Lung (tissue), 12 donors: ENCODE results near the gene APOOL. TPM values are rescaled to one million over a fixed set of nuclear protein-coding genes. Genes with fewer than 3 reads are reported as not detected.

Experiments used
- ATAC-seq: fragments of 200-7000 bp; cut with Tn5 transposase; one replicate; pipeline ENCODE4 v1.9.1; 2020; ENCODE audit warnings: moderate number of reproducible peaks; ENCODE audit not compliant: insufficient read depth, low FRiP score
- DNase-seq, 3 donors: peaks; one replicate each; pipeline ENCODE4 v3.0.0-alpha.2; 2013 to 2017
- H3K27ac ChIP-seq, 2 donors: one replicate each; pipeline ENCODE4 v1.5.1; 2013; ENCODE audit warnings: mild to moderate bottlenecking in 2 of 2, moderate library complexity in 2 of 2, control low read depth in 1 of 2, inconsistent platforms in 1 of 2, low read depth in 1 of 2, low read length in 1 of 2
- H3K27me3 ChIP-seq, 3 donors: one replicate each; pipeline ENCODE4 v1.5.1; 2013; ENCODE audit warnings: low read length in 2 of 3; ENCODE audit not compliant: control insufficient read depth in 3 of 3, insufficient read depth in 3 of 3
- H3K36me3 ChIP-seq, 4 donors: one replicate each; pipeline ENCODE4 v1.5.1; 2013; ENCODE audit warnings: low read length in 4 of 4, mild to moderate bottlenecking in 1 of 4, moderate library complexity in 1 of 4; ENCODE audit not compliant: control insufficient read depth in 4 of 4, insufficient read depth in 4 of 4
- H3K4me1 ChIP-seq, 5 donors: one replicate each; pipeline ENCODE4 v1.5.1; 2013; ENCODE audit warnings: low read length in 5 of 5, mild to moderate bottlenecking in 2 of 5, moderate library complexity in 1 of 5; ENCODE audit not compliant: control insufficient read depth in 5 of 5, insufficient read depth in 5 of 5
- H3K4me3 ChIP-seq: one replicate; pipeline ENCODE4 v1.5.1; 2013; ENCODE audit warnings: mild to moderate bottlenecking, control low read depth, moderate library complexity
- H3K9ac ChIP-seq, 2 donors: one replicate each; pipeline ENCODE4 v1.5.1; 2013; ENCODE audit warnings: low read length in 2 of 2, control low read depth in 1 of 2; ENCODE audit not compliant: insufficient read depth in 1 of 2
- H3K9me3 ChIP-seq, 4 donors: one replicate each; pipeline ENCODE4 v1.5.1; 2013; ENCODE audit warnings: low read length in 3 of 4, mild to moderate bottlenecking in 1 of 4, moderate library complexity in 1 of 4; ENCODE audit not compliant: control insufficient read depth in 4 of 4, insufficient read depth in 3 of 4
- WGBS, 2 donors: extraction: QIAGEN DNeasy Blood & Tissue Kit; methylation state at CpG; one replicate each; pipeline ENCODE4 v1.1.7; 2013; 5-methylcytosine and 5-hydroxymethylcytosine counted together
- polyA plus RNA-seq, 2 donors: library from polyadenylated mRNA; stranded (reverse); fragments of 200-250 nt; gene quantifications; one replicate each; pipeline ENCODE4 v1.2.1, GENCODE V29; 2013
- total RNA-seq, 2 donors: library from RNA; depleted of rRNA in 1 of 2; stranded (reverse); fragments of >200 nt in 1 of 2; gene quantifications; one replicate each; pipeline ENCODE4 v1.2.1, GENCODE V29; 2014 to 2021
- TF ChIP-seq, protein P1 (sequence below): IDR thresholded peaks from 2 replicates; pipeline ENCODE4 v1.5.1; 2012; ENCODE audit warnings: mild to moderate bottlenecking; ENCODE audit errors: control extremely low read depth, extremely low read depth
- donor health status: control.
- donor health status: control.
- donor health status: Bipolar disorder and iron deficiency.
- donor health status: healthy.
- donor health status: DM: yes; HTN: yes; CAD: no.

The APOOL gene
- total and polyA plus RNA-seq, 4 donors, result 4.5 to 21.6 (median 11.4) TPM

DNA sequence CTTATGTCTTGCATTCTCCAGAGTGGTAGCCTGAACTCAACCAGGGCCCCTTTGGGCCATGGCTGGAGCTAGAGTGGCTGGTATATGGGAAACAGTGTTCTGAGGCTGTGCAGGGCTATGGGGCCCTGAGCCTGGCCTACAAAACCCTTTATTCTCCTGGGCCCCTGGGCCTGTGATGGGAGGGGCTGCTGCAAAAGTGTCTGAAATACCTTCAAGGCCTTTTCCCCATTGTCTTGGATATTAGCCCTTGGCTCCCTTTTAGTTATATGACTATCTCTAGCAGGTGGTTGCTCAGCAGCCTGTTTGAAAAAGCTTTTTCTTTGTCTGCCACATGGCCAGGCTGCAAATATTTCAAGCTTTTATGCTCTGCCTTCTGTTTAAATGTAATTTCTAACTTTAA lies 22.5 kb downstream of the APOOL start:
- Histone ChIP-seq H3K4me1 (peaks cover 0 to 3% (median 0%) of the 10 kb centered on the region in 5 donors), H3K27ac (no peak overlapping the region), H3K27me3 (no peaks in the 10 kb centered on the region), H3K9ac (no peak overlapping the region), H3K36me3 (no peaks in the 10 kb centered on the region), H3K4me3 (no peak overlapping the region), H3K9me3 (peaks cover 0 to 2% (median 0%) of the 10 kb centered on the region in 4 donors)
- DNase-seq (no peak), ATAC-seq (no peak)
- TF ChIP-seq, protein P1, sequence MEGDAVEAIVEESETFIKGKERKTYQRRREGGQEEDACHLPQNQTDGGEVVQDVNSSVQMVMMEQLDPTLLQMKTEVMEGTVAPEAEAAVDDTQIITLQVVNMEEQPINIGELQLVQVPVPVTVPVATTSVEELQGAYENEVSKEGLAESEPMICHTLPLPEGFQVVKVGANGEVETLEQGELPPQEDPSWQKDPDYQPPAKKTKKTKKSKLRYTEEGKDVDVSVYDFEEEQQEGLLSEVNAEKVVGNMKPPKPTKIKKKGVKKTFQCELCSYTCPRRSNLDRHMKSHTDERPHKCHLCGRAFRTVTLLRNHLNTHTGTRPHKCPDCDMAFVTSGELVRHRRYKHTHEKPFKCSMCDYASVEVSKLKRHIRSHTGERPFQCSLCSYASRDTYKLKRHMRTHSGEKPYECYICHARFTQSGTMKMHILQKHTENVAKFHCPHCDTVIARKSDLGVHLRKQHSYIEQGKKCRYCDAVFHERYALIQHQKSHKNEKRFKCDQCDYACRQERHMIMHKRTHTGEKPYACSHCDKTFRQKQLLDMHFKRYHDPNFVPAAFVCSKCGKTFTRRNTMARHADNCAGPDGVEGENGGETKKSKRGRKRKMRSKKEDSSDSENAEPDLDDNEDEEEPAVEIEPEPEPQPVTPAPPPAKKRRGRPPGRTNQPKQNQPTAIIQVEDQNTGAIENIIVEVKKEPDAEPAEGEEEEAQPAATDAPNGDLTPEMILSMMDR, result no peak

DNA sequence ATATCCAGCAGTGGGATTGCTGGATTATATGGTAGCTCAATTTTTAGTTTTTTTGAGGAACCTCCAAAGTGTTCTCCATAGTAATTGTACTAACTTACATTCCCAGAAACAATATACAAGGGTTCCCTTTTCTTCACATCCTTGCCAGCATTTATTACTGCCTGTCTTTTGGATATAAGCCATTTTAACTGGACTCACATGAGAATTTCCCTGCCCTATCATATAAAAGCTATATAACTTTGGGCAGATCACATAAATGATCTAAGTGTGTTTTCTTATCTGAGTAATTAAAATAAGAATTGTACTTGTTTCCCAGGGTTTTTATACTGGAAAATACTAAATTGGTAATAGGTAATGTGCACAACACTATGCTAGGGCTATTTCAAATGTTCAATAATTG lies 25.4 kb downstream of the APOOL start:
- Histone ChIP-seq H3K9ac (no peak overlapping the region), H3K4me3 (no peak overlapping the region), H3K9me3 (peaks cover 0 to 2% (median 0%) of the 10 kb centered on the region in 4 donors), H3K4me1 (peaks cover 0 to 2% (median 0%) of the 10 kb centered on the region in 5 donors), H3K27me3 (no peaks in the 10 kb centered on the region), H3K36me3 (no peaks in the 10 kb centered on the region), H3K27ac (no peak overlapping the region)
- DNase-seq, result no peak
- TF ChIP-seq, protein P1, result no peak
- ATAC-seq, result no peak

DNA sequence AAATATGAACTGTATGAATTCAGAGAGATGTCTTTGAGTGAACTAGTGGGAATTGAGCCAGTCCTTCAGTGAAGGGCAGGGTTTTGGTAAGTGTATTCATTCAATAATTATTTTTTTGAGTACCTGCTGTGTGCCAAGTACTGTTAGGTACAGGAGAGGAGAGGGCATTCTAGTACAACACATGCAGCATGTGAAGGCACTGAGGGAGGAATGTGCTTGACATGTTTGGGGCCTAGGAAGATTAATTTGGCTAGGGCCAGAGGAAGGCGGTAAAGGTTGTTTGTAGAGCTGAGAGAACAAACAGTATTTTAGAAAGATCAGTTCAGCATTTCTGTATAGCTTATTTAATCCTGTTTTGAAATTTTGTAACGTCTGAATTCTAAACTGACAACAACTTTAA lies 27.8 kb downstream of the APOOL start:
- H3K9ac ChIP-seq, result no peak overlapping the region
- no peak overlapping the region for H3K27ac ChIP-seq
- H3K27me3 ChIP-seq, result no peaks in the 10 kb centered on the region
- whole genome bisulfite sequencing, 2 donors, result 45 to 68% methylated on average over 2 of the region's 2 CpGs
- DNase-seq (no peak), ATAC-seq (no peak)
- no peaks in the 10 kb centered on the region for H3K36me3 ChIP-seq
- no peaks in the 10 kb centered on the region for H3K4me1 ChIP-seq
- TF ChIP-seq, protein P1, result no peak
- H3K9me3 ChIP-seq, result peaks cover 0 to 2% (median 0%) of the 10 kb centered on the region in 4 donors
- H3K4me3 ChIP-seq, result no peak overlapping the region

DNA sequence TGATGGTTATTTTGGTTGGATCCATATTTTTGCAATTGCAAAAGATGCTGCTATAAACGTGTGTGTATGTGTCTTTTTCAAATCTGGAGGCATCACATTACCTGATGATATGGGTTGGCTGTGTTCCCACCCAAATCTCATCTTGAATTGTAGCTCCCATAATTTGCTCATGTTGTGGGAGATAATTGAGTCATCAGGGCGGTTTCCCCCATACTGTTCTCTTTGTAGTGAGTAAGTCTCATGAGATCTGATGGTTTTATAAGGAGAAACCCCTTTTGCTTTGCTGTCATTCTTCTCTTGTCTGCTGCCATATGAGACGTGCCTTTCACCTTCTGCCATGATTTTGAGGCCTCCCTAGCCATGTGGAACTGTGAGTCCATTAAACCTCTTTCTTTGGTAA lies 33.4 kb downstream of the APOOL start:
- Histone ChIP-seq H3K4me1 (no peaks in the 10 kb centered on the region), H3K9ac (no peak overlapping the region), H3K36me3 (no peaks in the 10 kb centered on the region), H3K9me3 (peaks cover 0 to 7% (median 0%) of the 10 kb centered on the region in 4 donors), H3K4me3 (no peak overlapping the region), H3K27ac (no peak overlapping the region), H3K27me3 (no peaks in the 10 kb centered on the region)
- ATAC-seq (no peak), DNase-seq (no peak)
- 65 to 100% methylated on average over 3 of the region's 3 CpGs for WGBS, 2 donors
- TF ChIP-seq, protein P1, result no peak
